ENCODE measurements around the gene SMR3B. TPM values are rescaled to one million over a fixed set of nuclear protein-coding genes. Genes with fewer than 3 reads are reported as not detected.

The SMR3B gene
- total RNA-seq, 1 donor from 2014 or later, result not detected

- ATAC-seq (no peak), DNase-seq (no peak)
- intact Hi-C loops (cut with DNase I), result no loop called here
- Histone ChIP-seq H3K27me3 (no peaks in the 10 kb centered on the region), H3K4me3 (no peak overlapping the region), H3K36me3 (no peaks in the 10 kb centered on the region), H3K27ac (no peak overlapping the region), H3K4me1 (no peaks in the 10 kb centered on the region), H3K9me3 (no peaks in the 10 kb centered on the region)
- TF ChIP-seq CTCF (IDR thresholded peaks at IDR 0.05), result no peak
These were observed 10.9 kb upstream of the SMR3B start for GRCh38 chr4:70371987-70372386.

GRCh38 chr4:70372760-70373159 is 10.2 kb upstream of the SMR3B start:
- no peaks in the 10 kb centered on the region for H3K9me3 ChIP-seq
- DNase-seq (no peak), ATAC-seq (no peak)
- no peak for TF ChIP-seq CTCF (IDR thresholded peaks at IDR 0.05)
- no peaks in the 10 kb centered on the region for H3K36me3 ChIP-seq
- H3K4me3 ChIP-seq, result no peak overlapping the region
- H3K4me1 ChIP-seq, result no peaks in the 10 kb centered on the region
- H3K27me3 ChIP-seq, result no peaks in the 10 kb centered on the region
- intact Hi-C loops (cut with DNase I), result no loop called here
- H3K27ac ChIP-seq, result no peak overlapping the region

- Histone ChIP-seq H3K4me3 (no peak overlapping the region), H3K27ac (no peak overlapping the region), H3K36me3 (no peaks in the 10 kb centered on the region), H3K27me3 (no peaks in the 10 kb centered on the region), H3K9me3 (no peaks in the 10 kb centered on the region), H3K4me1 (no peaks in the 10 kb centered on the region)
- no peak for TF ChIP-seq CTCF (IDR thresholded peaks at IDR 0.05)
- DNase-seq (no peak), ATAC-seq (no peak)
- intact Hi-C loops (cut with DNase I), result no loop called here
These were observed 2.4 kb upstream of the SMR3B start for GRCh38 chr4:70380578-70380977.

DNA sequence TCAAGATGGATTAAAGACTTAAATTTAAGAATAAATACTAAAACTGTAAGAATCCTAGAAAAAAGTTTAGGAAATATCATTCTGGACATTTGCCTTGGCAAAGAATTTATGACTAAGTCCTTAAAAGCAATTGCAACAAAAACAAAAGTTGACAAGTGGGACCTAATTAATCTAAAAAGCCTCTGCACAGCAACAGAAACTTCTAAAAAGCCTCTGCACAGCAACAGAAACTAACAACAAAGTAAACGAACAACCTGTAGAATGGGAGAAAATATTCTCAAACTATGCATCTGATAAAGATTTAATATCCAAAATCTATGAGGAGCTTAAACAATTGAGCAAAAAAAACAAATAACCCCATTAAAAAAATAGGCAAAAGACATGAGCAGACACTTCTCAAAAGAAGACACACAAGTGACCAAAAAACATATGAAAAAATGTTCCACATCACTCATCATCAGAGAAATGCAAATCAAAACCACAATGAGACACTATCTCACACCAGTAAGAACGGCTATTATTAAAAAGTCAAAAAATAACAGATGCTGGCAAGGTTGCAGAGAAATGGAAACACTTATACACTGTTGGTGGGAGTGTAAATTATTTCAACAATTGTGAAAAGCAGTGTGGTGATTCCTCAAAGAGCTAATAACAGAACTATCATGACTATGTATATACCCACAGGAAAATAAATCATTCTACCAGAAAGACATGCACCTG is 9.3 kb downstream of the SMR3B start:
- intact Hi-C loops (cut with DNase I), result no loop called here
- no peak for DNase-seq
- TF ChIP-seq CTCF (IDR thresholded peaks at IDR 0.05), result no peak

DNA sequence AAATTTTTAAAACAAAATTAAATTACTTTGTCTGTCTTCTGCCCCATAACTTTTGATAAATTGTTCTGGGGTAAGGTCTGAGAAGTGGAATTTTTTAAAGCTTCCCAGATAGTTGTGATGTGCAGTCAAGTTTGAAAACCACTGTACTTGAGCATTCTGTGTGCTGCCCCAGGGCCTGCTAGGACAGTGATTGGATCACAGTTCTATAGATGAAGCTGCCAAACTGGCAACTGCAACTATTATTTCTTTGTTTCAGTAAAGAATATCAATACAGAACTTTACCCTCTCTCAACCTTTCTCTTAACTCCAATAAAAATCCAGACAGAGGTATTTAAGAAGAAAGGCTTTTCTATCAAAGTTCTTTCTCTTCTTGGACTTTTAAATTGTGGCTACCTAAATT is 14.6 kb downstream of the SMR3B start, which contains the start of gene OPRPN:
TSS of gene OPRPN (plus strand) at position 361 of the 400 bp plus-strand sequence. CDS start 1,346 bp downstream, outside the sequence.
- no peaks in the 10 kb centered on the region for H3K27me3 ChIP-seq
- no peak within 1 kb of the TSS for H3K4me3 ChIP-seq
- DNase-seq (no peak), ATAC-seq (no peak)
- H3K36me3 ChIP-seq, result no peaks in the 10 kb centered on the region
- intact Hi-C loops (cut with DNase I), result no loop called here
- H3K4me1 ChIP-seq, result no peaks in the 10 kb centered on the region
- no peak for TF ChIP-seq CTCF (IDR thresholded peaks at IDR 0.05)
- no peak within 1 kb of the TSS for H3K27ac ChIP-seq
- H3K9me3 ChIP-seq, result no peaks in the 10 kb centered on the region

More for the DNA sequence above, 9.3 kb downstream of the SMR3B start:
- Histone ChIP-seq H3K9me3 (no peaks in the 10 kb centered on the region), H3K4me3 (no peak overlapping the region), H3K4me1 (no peaks in the 10 kb centered on the region), H3K36me3 (no peaks in the 10 kb centered on the region), H3K27me3 (no peaks in the 10 kb centered on the region), H3K27ac (no peak overlapping the region)
- ATAC-seq, result no peak

Data from upper lobe of right lung (tissue), 1 donor.